Thyroid gland (tissue), 4 donors: ENCODE data around the gene PLVAP.

ENCODE experiments used
- POLR2A ChIP-seq, 2 donors: fragments of 450-650 bp; IDR thresholded peaks; one replicate each; pipeline ENCODE4 v1.6.1; 2017; ENCODE audit warnings: antibody characterized with exemption in 2 of 2, mild to moderate bottlenecking in 2 of 2, moderate library complexity in 1 of 2
- TF ChIP-seq, protein P1 (sequence below), 6 experiments: fragments of 200-600 bp in 3 of 6; fragments of 450-650 bp in 3 of 6; sonication (generic) in 3 of 6; IDR thresholded peaks; one replicate each; pipeline ENCODE4 v1.5.1; 2016 to 2019; ENCODE audit warnings: antibody characterized with exemption in 6 of 6, mild to moderate bottlenecking in 2 of 6, inconsistent platforms in 1 of 6, moderate library complexity in 1 of 6

DNA sequence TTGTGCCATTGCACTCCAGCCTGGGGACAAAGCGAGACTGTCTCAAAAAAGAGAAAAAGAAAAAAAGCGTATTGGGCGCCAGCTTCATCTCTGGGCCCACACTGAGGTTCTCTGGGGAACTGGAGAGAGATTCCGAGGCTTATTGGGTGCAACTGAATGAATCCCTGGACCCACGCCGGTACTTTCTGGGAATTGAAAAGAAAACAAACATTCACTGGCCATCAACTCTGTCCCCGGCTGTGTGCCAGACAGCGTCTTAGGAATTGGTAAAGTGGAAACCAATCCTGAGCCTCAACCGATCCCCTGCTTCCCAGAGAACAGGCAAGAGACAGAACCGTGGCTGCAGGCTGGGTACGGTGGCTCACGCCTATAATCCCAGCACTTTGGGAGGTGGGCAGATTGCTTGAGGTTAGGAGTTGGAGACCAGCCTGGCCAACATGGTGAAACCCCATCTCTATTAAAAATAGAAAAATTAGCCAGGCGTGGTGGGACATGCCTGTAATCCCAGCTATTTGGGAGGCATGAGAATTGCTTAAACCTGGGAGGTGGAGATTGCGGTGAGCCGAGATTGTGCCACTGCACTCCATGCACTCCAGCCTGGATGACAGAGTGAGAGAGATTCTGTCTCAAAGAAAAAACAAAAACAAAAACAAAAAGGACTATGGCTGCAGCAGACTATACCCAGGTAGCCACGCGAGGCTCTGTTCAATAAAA lies 51.1 kb downstream of the PLVAP start:
- TF ChIP-seq, protein P1, sequence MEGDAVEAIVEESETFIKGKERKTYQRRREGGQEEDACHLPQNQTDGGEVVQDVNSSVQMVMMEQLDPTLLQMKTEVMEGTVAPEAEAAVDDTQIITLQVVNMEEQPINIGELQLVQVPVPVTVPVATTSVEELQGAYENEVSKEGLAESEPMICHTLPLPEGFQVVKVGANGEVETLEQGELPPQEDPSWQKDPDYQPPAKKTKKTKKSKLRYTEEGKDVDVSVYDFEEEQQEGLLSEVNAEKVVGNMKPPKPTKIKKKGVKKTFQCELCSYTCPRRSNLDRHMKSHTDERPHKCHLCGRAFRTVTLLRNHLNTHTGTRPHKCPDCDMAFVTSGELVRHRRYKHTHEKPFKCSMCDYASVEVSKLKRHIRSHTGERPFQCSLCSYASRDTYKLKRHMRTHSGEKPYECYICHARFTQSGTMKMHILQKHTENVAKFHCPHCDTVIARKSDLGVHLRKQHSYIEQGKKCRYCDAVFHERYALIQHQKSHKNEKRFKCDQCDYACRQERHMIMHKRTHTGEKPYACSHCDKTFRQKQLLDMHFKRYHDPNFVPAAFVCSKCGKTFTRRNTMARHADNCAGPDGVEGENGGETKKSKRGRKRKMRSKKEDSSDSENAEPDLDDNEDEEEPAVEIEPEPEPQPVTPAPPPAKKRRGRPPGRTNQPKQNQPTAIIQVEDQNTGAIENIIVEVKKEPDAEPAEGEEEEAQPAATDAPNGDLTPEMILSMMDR (IDR thresholded peaks at IDR 0.05), result no peak
- TF ChIP-seq POLR2A (IDR thresholded peaks at IDR 0.05), result no peak
